ENCODE data around the gene CDK3.

GRCh38 chr17:76005263-76006149 is 4.9 kb downstream of the CDK3 start:
- TF ChIP-seq POLR2AphosphoS5 (IDR thresholded peaks at IDR 0.05; ENCODE audit: borderline replicate concordance, low read depth, low read length) (no peak), EZH2 (IDR thresholded peaks at IDR 0.05) (no peak)

Measured in SK-N-MC (cell line).